GM12875 (cell line): ENCODE data around the gene CDH2.

Source experiments
- H3K4me3 ChIP-seq: one replicate; pipeline ENCODE4 v1.5.1; 2011; ENCODE audit warnings: low read depth, low read length, control low read depth
- CTCF ChIP-seq: IDR thresholded peaks from 2 replicates; pipeline ENCODE4 v1.5.1; 2011; ENCODE audit warnings: low read depth, mild to moderate bottlenecking, control low read depth, inconsistent platforms, low read length, moderate library complexity, borderline replicate concordance; ENCODE audit not compliant: insufficient read depth

Gene CDH2

GRCh38 chr18:28039691-28040090 is 137.2 kb downstream of the CDH2 start:
- no peak for TF ChIP-seq CTCF
- no peak overlapping the region for H3K4me3 ChIP-seq

- H3K4me3 ChIP-seq: no peak overlapping the region
- no peak for TF ChIP-seq CTCF
Measured at GRCh38 chr18:28039078-28039477, 137.9 kb downstream of the CDH2 start.

- H3K4me3 ChIP-seq: no peak overlapping the region
- no peak for TF ChIP-seq CTCF
Measured at GRCh38 chr18:28036488-28036887, 140.4 kb downstream of the CDH2 start.

GRCh38 chr18:28034567-28034966 is 142.4 kb downstream of the CDH2 start:
- no peak overlapping the region for H3K4me3 ChIP-seq
- no peak for TF ChIP-seq CTCF

- no peak overlapping the region for H3K4me3 ChIP-seq
- no peak for TF ChIP-seq CTCF
Measured at GRCh38 chr18:28032177-28032576, 144.8 kb downstream of the CDH2 start.

- no peak for TF ChIP-seq CTCF
- H3K4me3 ChIP-seq: no peak overlapping the region
Measured at GRCh38 chr18:28030458-28030857, 146.5 kb downstream of the CDH2 start.

GRCh38 chr18:28027755-28028154 is 149.2 kb downstream of the CDH2 start:
- H3K4me3 ChIP-seq: no peak overlapping the region
- no peak for TF ChIP-seq CTCF
